H1 (cell line): ENCODE results near the gene SRSF9. TPM values are rescaled to one million over a fixed set of nuclear protein-coding genes. Genes with fewer than 3 reads are reported as not detected.

Source experiments
- CTCF ChIA-PET: fragments of 300-600 bp; sonication (Branson Sonifier 250); formaldehyde crosslinking; loops from one replicate; lab custom pipeline; 2021; ENCODE audit not compliant: partially characterized antibody; lab: Charles Lee
- POLR2A ChIA-PET: fragments of 300-600 bp; sonication (Branson Sonifier 250); formaldehyde crosslinking; loops from one replicate; lab custom pipeline; 2021; ENCODE audit warnings: inconsistent platforms; ENCODE audit not compliant: partially characterized antibody; lab: Charles Lee
- DNase-seq, 2 experiments: peaks; one replicate each; pipeline versions ENCODE4 v3.0.0 to v3.0.0-alpha.2; 2010 to 2022; ENCODE audit warnings: low spot score in 2 of 2, low read depth in 1 of 2, mixed read lengths in 1 of 2
- FAIRE-seq: peaks from 2 replicates; lab custom pipeline; 2011; peaks lifted over from hg19 to GRCh38; lab: Jason Lieb, UNC
- H2AFZ ChIP-seq: 2 replicates; pipeline ENCODE4 v1.8.1; 2012; ENCODE audit warnings: low read length, inconsistent platforms
- H2AK5ac ChIP-seq: 2 replicates; pipeline ENCODE4 v1.6.1; 2013; ENCODE audit warnings: low read depth, low read length
- H2BK120ac ChIP-seq: replicated peaks from 2 replicates; pipeline ENCODE3; 2013; ENCODE audit warnings: low read depth, low read length, inconsistent platforms
- H2BK12ac ChIP-seq: 2 replicates; pipeline ENCODE4 v1.6.1; 2013; ENCODE audit warnings: low read depth, low read length
- H2BK15ac ChIP-seq: 2 replicates; pipeline ENCODE4 v1.6.1; 2013; ENCODE audit warnings: low read length
- H2BK20ac ChIP-seq: 2 replicates; pipeline ENCODE4 v1.6.1; 2013; ENCODE audit warnings: low read length
- H2BK5ac ChIP-seq: 2 replicates; pipeline ENCODE4 v1.6.1; 2013; ENCODE audit warnings: low read depth, low read length
- H3K14ac ChIP-seq: 2 replicates; pipeline ENCODE4 v1.6.1; 2013; ENCODE audit warnings: inconsistent platforms; ENCODE audit not compliant: insufficient read length
- H3K18ac ChIP-seq: 2 replicates; pipeline ENCODE4 v1.6.1; 2013; ENCODE audit warnings: low read length; ENCODE audit errors: extremely low read depth
- H3K23ac ChIP-seq: 2 replicates; pipeline ENCODE4 v1.6.1; 2013; ENCODE audit warnings: inconsistent platforms; ENCODE audit not compliant: insufficient read length
- H3K23me2 ChIP-seq: 2 replicates; pipeline ENCODE4 v1.6.1; 2013; ENCODE audit warnings: low read depth, low read length
- H3K27ac ChIP-seq: 2 replicates; pipeline ENCODE4 v1.6.1; 2011; ENCODE audit warnings: low read depth, low read length, inconsistent platforms
- H3K27me3 ChIP-seq, 4 experiments: replicated peaks in 1 of 4; 1 replicate in 1 of 4; 2 replicates in 3 of 4; pipeline versions ENCODE4 v1.6.1 to v1.8.1; 2011 to 2013; ENCODE audit warnings: low read length in 3 of 4, mild to moderate bottlenecking in 3 of 4, inconsistent platforms in 2 of 4, mixed read lengths in 2 of 4, moderate library complexity in 1 of 4; ENCODE audit not compliant: control insufficient read depth in 3 of 4, insufficient read depth in 3 of 4; ENCODE audit errors: extremely low read depth in 1 of 4
- H3K36me3 ChIP-seq, 4 experiments: 2 replicates each; pipeline versions ENCODE4 v1.6.1 to v1.8.1; 2011 to 2013; ENCODE audit warnings: mild to moderate bottlenecking in 4 of 4, low read length in 3 of 4, moderate library complexity in 2 of 4, control low read depth in 1 of 4, inconsistent platforms in 1 of 4; ENCODE audit not compliant: insufficient read depth in 4 of 4, control insufficient read depth in 2 of 4
- H3K4ac ChIP-seq: replicated peaks from 2 replicates; pipeline ENCODE3; 2013; ENCODE audit warnings: low read length, low read depth, mixed read lengths, inconsistent platforms; ENCODE audit not compliant: insufficient read length
- H3K4me1 ChIP-seq, 4 experiments: replicated peaks in 1 of 4; 1 replicate in 1 of 4; 2 replicates in 3 of 4; pipeline versions ENCODE4 v1.6.1 to v1.8.1; 2011 to 2013; ENCODE audit warnings: low read length in 3 of 4, inconsistent platforms in 2 of 4, mixed read lengths in 1 of 4; ENCODE audit not compliant: insufficient read depth in 4 of 4, control insufficient read depth in 3 of 4
- H3K4me2 ChIP-seq, 2 experiments: 2 replicates each; pipeline versions ENCODE4 v1.6.1 to v1.8.1; 2011 to 2013; ENCODE audit warnings: low read depth in 2 of 2, low read length in 2 of 2, control low read depth in 1 of 2, inconsistent platforms in 1 of 2, mild to moderate bottlenecking in 1 of 2; ENCODE audit not compliant: insufficient read depth in 1 of 2
- H3K4me3 ChIP-seq, 4 experiments: fragments of 200-600, 300-600 bp in 1 of 4; sonication (generic), shearing (Covaris generic), sonication (Bioruptor Twin) in 1 of 4; 2 replicates each; pipeline versions ENCODE4 v1.5.1 to v1.8.1; 2011 to 2016; ENCODE audit warnings: low read length in 4 of 4, low read depth in 3 of 4, control low read depth in 2 of 4, inconsistent platforms in 2 of 4, mild to moderate bottlenecking in 2 of 4, mixed read lengths in 1 of 4, moderate library complexity in 1 of 4; ENCODE audit not compliant: insufficient read depth in 2 of 4; ENCODE audit errors: extremely low read depth in 1 of 4
- H3K56ac ChIP-seq: replicated peaks from 2 replicates; pipeline ENCODE3; 2013; ENCODE audit warnings: low read depth, mild to moderate bottlenecking, mixed read lengths, low read length, inconsistent platforms; ENCODE audit not compliant: insufficient read length
- H3K79me1 ChIP-seq: 2 replicates; pipeline ENCODE4 v1.6.1; 2013; ENCODE audit warnings: low read depth, low read length, control low read depth
- H3K79me2 ChIP-seq, 2 experiments: 2 replicates each; pipeline versions ENCODE4 v1.6.1 to v1.8.1; 2012 to 2013; ENCODE audit warnings: low read length in 2 of 2, mild to moderate bottlenecking in 2 of 2, inconsistent platforms in 1 of 2; ENCODE audit not compliant: insufficient read depth in 2 of 2, control insufficient read depth in 1 of 2
- H3K9ac ChIP-seq, 4 experiments: replicated peaks in 1 of 4; 1 replicate in 1 of 4; 2 replicates in 3 of 4; pipeline versions ENCODE4 v1.6.1 to v1.8.1; 2011 to 2013; ENCODE audit warnings: low read depth in 3 of 4, low read length in 3 of 4, control low read depth in 2 of 4, mild to moderate bottlenecking in 2 of 4, moderate library complexity in 2 of 4, inconsistent platforms in 1 of 4; ENCODE audit errors: extremely low read depth in 1 of 4
- H3K9me3 ChIP-seq, 2 experiments: 2 replicates each; pipeline versions ENCODE4 v1.6.1 to v1.8.1; 2012 to 2013; ENCODE audit warnings: mild to moderate bottlenecking in 2 of 2, moderate library complexity in 2 of 2, control low read depth in 1 of 2, inconsistent platforms in 1 of 2, low read depth in 1 of 2, low read length in 1 of 2, mixed read lengths in 1 of 2; ENCODE audit not compliant: insufficient read depth in 2 of 2
- H4K20me1 ChIP-seq, 2 experiments: replicated peaks in 1 of 2; 2 replicates each; pipeline versions ENCODE3 to v1.8.1; 2011 to 2013; ENCODE audit warnings: inconsistent platforms in 2 of 2, low read length in 2 of 2, mild to moderate bottlenecking in 1 of 2; ENCODE audit not compliant: insufficient read depth in 2 of 2, control insufficient read depth in 1 of 2
- H4K5ac ChIP-seq: 2 replicates; pipeline ENCODE4 v1.6.1; 2013; ENCODE audit warnings: low read length, low read depth, mixed read lengths, inconsistent platforms; ENCODE audit not compliant: insufficient read length
- H4K8ac ChIP-seq: 2 replicates; pipeline ENCODE4 v1.8.0; 2013; ENCODE audit warnings: mild to moderate bottlenecking, moderate library complexity, low read length, inconsistent platforms; ENCODE audit not compliant: insufficient read depth; ENCODE audit errors: extremely low read depth
- H4K91ac ChIP-seq: replicated peaks from 2 replicates; pipeline ENCODE3; 2013; ENCODE audit warnings: low read length, mixed read lengths, inconsistent platforms; ENCODE audit not compliant: insufficient read length
- EZH2 ChIP-seq: fragments of 200-600 bp; sonication (generic); IDR thresholded peaks from 2 replicates; pipeline ENCODE4 v1.7.1; 2012; ENCODE audit warnings: low read depth, mild to moderate bottlenecking, moderate library complexity, low read length, inconsistent platforms; ENCODE audit not compliant: severe bottlenecking
- GABPA ChIP-seq: IDR thresholded peaks from 2 replicates; pipeline ENCODE4 v1.6.1; 2011; ENCODE audit warnings: mild to moderate bottlenecking, low read length, moderate library complexity, borderline replicate concordance; ENCODE audit not compliant: insufficient read depth
- NRF1 ChIP-seq: IDR thresholded peaks from 2 replicates; pipeline ENCODE4 v1.6.1; 2011; ENCODE audit warnings: mild to moderate bottlenecking, low read depth, low read length, improper control_type of control experiment
- POLR2A ChIP-seq, 2 experiments: IDR thresholded peaks; 1 replicate in 1 of 2; 2 replicates in 1 of 2; pipeline ENCODE4 v1.6.1; 2011; ENCODE audit warnings: low read depth in 2 of 2, low read length in 2 of 2, mild to moderate bottlenecking in 2 of 2; ENCODE audit errors: control extremely low read depth in 1 of 2
- TBP ChIP-seq: IDR thresholded peaks from 2 replicates; pipeline ENCODE4 v1.6.1; 2011; ENCODE audit warnings: low read depth, low read length, improper control_type of control experiment
- WGBS, 2 experiments: shearing (Covaris generic) in 1 of 2; methylation state at CpG; one replicate each; pipeline versions ENCODE4 v1.1.6 to v1.1.7; 2013 to 2015; ENCODE audit warnings: low lambda C conversion rate in 2 of 2, mixed read lengths in 2 of 2, inconsistent platforms in 1 of 2, low coverage in 1 of 2, missing lambda C conversion rate in 1 of 2; ENCODE audit not compliant: insufficient replicate concordance in 2 of 2, insufficient coverage in 1 of 2, insufficient read length in 1 of 2; ENCODE audit errors: extremely low coverage in 1 of 2, missing lambda C conversion rate in 1 of 2; 5-methylcytosine and 5-hydroxymethylcytosine counted together
- long read RNA-seq, 2 experiments: library from RNA in 1 of 2; library from capped mRNA in 1 of 2; stranded (forward); transcript quantifications; one replicate each; pipeline ENCODE4 v2.0.0, GENCODE V29; 2021; ENCODE audit warnings: inconsistent platforms in 1 of 2
- polyA minus RNA-seq, 3 experiments: library from RNA; depleted of rRNA, polyadenylated mRNA; stranded (reverse); fragments of >200 nt; gene quantifications; 1 replicate in 2 of 3; 2 replicates in 1 of 3; pipeline ENCODE4 v1.2.3, GENCODE V29; 2011
- polyA plus RNA-seq, 7 experiments: library from polyadenylated mRNA; depleted of rRNA in 3 of 7; stranded (reverse) in 5 of 7; unstranded in 2 of 7; fragments of >200 nt in 5 of 7; fragments of 200-250 nt in 2 of 7; gene quantifications; 1 replicate in 5 of 7; 2 replicates in 1 of 7; 4 replicates in 1 of 7; pipeline versions ENCODE4 v1.2.1 to v1.2.3, GENCODE V29; 2011 to 2013; ENCODE audit warnings: missing spikeins in 2 of 7, mixed read lengths in 2 of 7
- total RNA-seq: library from RNA; stranded (reverse); fragmentation: NEBNext Ultra II Directional; extraction: Animal tissue kit (Norgen Biotek cat#: 25700); gene quantifications from 2 replicates; pipeline ENCODE4 v1.2.1, GENCODE V29; 2021
- TF ChIP-seq, protein P1 (sequence below): IDR thresholded peaks from 2 replicates; pipeline ENCODE4 v1.6.1; 2012; ENCODE audit warnings: inconsistent platforms

Gene SRSF9
- total RNA-seq (304 and 307 TPM in 2 replicates), polyA plus RNA-seq (2011; rRNA removed) (148 and 172 TPM in 2 replicates), polyA minus RNA-seq (2011; rRNA and poly(A)+ RNA removed) (74.5 and 95.4 TPM in 2 replicates)
- polyA plus RNA-seq (2011; cell fraction: cytosol; rRNA removed), result 254 TPM
- polyA plus RNA-seq (2011; cell fraction: nucleus; rRNA removed), result 84.5 TPM
- polyA plus RNA-seq (2012, experiment 1 of 2), result 249 to 298 TPM (median 293 TPM) in 4 replicates
- 207 TPM for polyA plus RNA-seq (2012, experiment 2 of 2)
- polyA plus RNA-seq (2013, experiment 1 of 2), result 218 TPM
- 236 TPM for polyA plus RNA-seq (2013, experiment 2 of 2)
- 134 TPM for polyA minus RNA-seq (2011; cell fraction: cytosol; rRNA and poly(A)+ RNA removed)
- 86.6 TPM for polyA minus RNA-seq (2011; cell fraction: nucleus; rRNA and poly(A)+ RNA removed)
- long read RNA-seq, experiment 1, transcript SRSF9-203 (1 exons, 1,704 nt), result minor isoform, 21 of 302 reads
- long read RNA-seq, experiment 1, transcript SRSF9-201 (4 exons, 1,201 nt), result major isoform, 170 of 302 reads
- long read RNA-seq, experiment 1, transcript SRSF9-204 (2 exons, 1,446 nt), result minor isoform, 21 of 302 reads
- long read RNA-seq, experiment 1, partial matches to known transcripts, result 71 of 302 reads
- long read RNA-seq, experiment 1, other reads (novel, unspliced or antisense), result 18 of 302 reads
- long read RNA-seq, experiment 2, transcript SRSF9-204 (2 exons, 1,446 nt), result major isoform, 20 of 45 reads
- long read RNA-seq, experiment 2, partial matches to known transcripts, result 19 of 45 reads
- long read RNA-seq, experiment 2, other reads (novel, unspliced or antisense), result 1 of 45 reads

- 1% methylated on average over 74 of the region's 88 CpGs; no CpG with 5 or more reads in 1 of the 2 experiments for WGBS, 2 experiments
- Histone ChIP-seq H3K23me2 (peaks cover 5% of the 10 kb centered on the region), H2AFZ (peak within 1 kb of the TSS; percentile 47; the same call in 1 of the 2 replicates), H3K23ac (no peak within 1 kb of the TSS), H3K18ac (peak within 1 kb of the TSS; percentile 98), H2BK15ac (peak within 1 kb of the TSS; percentile 95; the same call in 1 of the 2 replicates), H3K9me3 (no peaks in the 10 kb centered on the region), H3K4me3 (peak within 1 kb of the TSS; percentile 76 to 97 (median 78)), H2BK12ac (peak within 1 kb of the TSS; percentile 85; the same call in 1 of the 2 replicates), H3K27me3 (no peaks in the 10 kb centered on the region), H2BK20ac (no peak within 1 kb of the TSS), H2BK5ac (peak within 1 kb of the TSS; percentile 98), H2BK120ac (no peak within 1 kb of the TSS), H3K56ac (peak within 1 kb of the TSS; percentile 97), H4K20me1 (peaks cover 10 to 13% of the 10 kb centered on the region in 2 experiments), H3K4me1 (peaks cover 0 to 5% (median 0%) of the 10 kb centered on the region in 4 experiments; a peak in 2 of 7 replicates), H4K5ac (peak within 1 kb of the TSS; percentile 96), H4K91ac (peak within 1 kb of the TSS; percentile 99), H3K4ac (peak within 1 kb of the TSS; percentile 95), H3K79me1 (no peaks in the 10 kb centered on the region; the same call in 1 of the 2 replicates), H4K8ac (peak within 1 kb of the TSS; percentile 90), H2AK5ac (no peak within 1 kb of the TSS), H3K4me2 (peak within 1 kb of the TSS; percentile 78 to 83), H3K27ac (peak within 1 kb of the TSS; percentile 96), H3K14ac (no peak within 1 kb of the TSS), H3K9ac (peak within 1 kb of the TSS; percentile 69 to 96 (median 94)), H3K79me2 (peaks cover 0 to 44% of the 10 kb centered on the region in 2 experiments; a peak in 3 of 4 replicates), H3K36me3 (peaks cover 9 to 18% (median 12%) of the 10 kb centered on the region in 4 experiments; a peak in 7 of 8 replicates)
- ChIA-PET CTCF (interaction anchor here (0.7 to 9.3 kb wide), 16 partner anchors 10 to 135 kb away, joined by 3 to 152 read pairs (median 5); partner anchors contain the start of genes COX6A1, DYNLL1, GATC and TRIAP1), POLR2A (interaction anchor here (0.6 to 18.7 kb wide), 18 partner anchors 9 to 274 kb away, joined by 3 to 365 read pairs (median 5); partner anchors contain the start of genes COQ5, DYNLL1, GATC and PLA2G1B)
- peak; percentile 89 to 99 for DNase-seq
- FAIRE-seq, result no peak
- TF ChIP-seq EZH2 (no peak), POLR2A (IDR thresholded peaks at IDR 0.05; ENCODE audit: control extremely low read depth in 1 of 2, low read depth in 2 of 2, low read length in 2 of 2) (peak; percentile 66 to 89), TBP (peak; percentile 67), NRF1 (peak; percentile 73), GABPA (no peak)
- TF ChIP-seq, protein P1, sequence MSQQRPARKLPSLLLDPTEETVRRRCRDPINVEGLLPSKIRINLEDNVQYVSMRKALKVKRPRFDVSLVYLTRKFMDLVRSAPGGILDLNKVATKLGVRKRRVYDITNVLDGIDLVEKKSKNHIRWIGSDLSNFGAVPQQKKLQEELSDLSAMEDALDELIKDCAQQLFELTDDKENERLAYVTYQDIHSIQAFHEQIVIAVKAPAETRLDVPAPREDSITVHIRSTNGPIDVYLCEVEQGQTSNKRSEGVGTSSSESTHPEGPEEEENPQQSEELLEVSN, result peak; percentile 14
Observed at GRCh38 chr12:120469450-120470149, at the start of gene SRSF9. Gene SRSF9, minus strand, starts transcription at chr12:120469748. Its CDS starts 139 bp downstream, at chr12:120469609.
